GM23338 (cell line): ENCODE measurements around the gene HES4. TPM values are rescaled to one million over a fixed set of nuclear protein-coding genes. Genes with fewer than 3 reads are reported as not detected.
A peak's percentile ranks its signal among the peaks of the same experiment; 100 is the strongest.

Experiments
- ATAC-seq: fragments of 200-7000 bp; cut with Tn5 transposase; 3 replicates; pipeline ENCODE4 v1.9.1; 2020
- DNase-seq: peaks from one replicate; pipeline ENCODE4 v3.0.0-alpha.2; 2015; ENCODE audit warnings: low spot score
- H2AFZ ChIP-seq: fragments of 200-600 bp; sonication (generic); 2 replicates; pipeline ENCODE4 v1.8.0; 2016; ENCODE audit warnings: antibody characterized with exemption, mild to moderate bottlenecking, moderate library complexity
- H3F3A ChIP-seq: fragments of 200-600 bp; sonication (generic); replicated peaks from 2 replicates; pipeline ENCODE4 v1.8.0; 2017; ENCODE audit warnings: antibody characterized with exemption, mixed run types, low read depth
- H3K27ac ChIP-seq: fragments of 200-600 bp; sonication (generic); 2 replicates; pipeline ENCODE4 v1.6.1; 2016; ENCODE audit warnings: low read depth
- H3K27me3 ChIP-seq: fragments of 200-600 bp; sonication (generic); 2 replicates; pipeline ENCODE4 v1.8.0; 2016; ENCODE audit warnings: mild to moderate bottlenecking, mixed run types, moderate library complexity; ENCODE audit not compliant: insufficient read depth
- H3K36me3 ChIP-seq: fragments of 200-600 bp; sonication (generic); 2 replicates; pipeline ENCODE4 v1.8.0; 2016; ENCODE audit warnings: mild to moderate bottlenecking; ENCODE audit not compliant: insufficient read depth
- H3K4me1 ChIP-seq: fragments of 200-600 bp; sonication (generic); 2 replicates; pipeline ENCODE4 v1.8.0; 2016; ENCODE audit warnings: mild to moderate bottlenecking, moderate library complexity; ENCODE audit not compliant: insufficient read depth
- H3K4me2 ChIP-seq: fragments of 200-600 bp; sonication (generic); 2 replicates; pipeline ENCODE4 v1.7.1; 2017; ENCODE audit warnings: mixed run types
- H3K4me3 ChIP-seq: fragments of 200-600 bp; sonication (generic); 2 replicates; pipeline ENCODE4 v1.6.1; 2016; ENCODE audit warnings: mixed run types
- H3K79me2 ChIP-seq: fragments of 200-600 bp; sonication (generic); replicated peaks from 2 replicates; pipeline ENCODE4 v1.8.0; 2017; ENCODE audit warnings: mild to moderate bottlenecking; ENCODE audit not compliant: insufficient read depth
- H3K9me2 ChIP-seq: fragments of 200-600 bp; sonication (generic); 2 replicates; pipeline ENCODE4 v1.8.0; 2017; ENCODE audit not compliant: insufficient read depth
- H4K20me1 ChIP-seq: fragments of 200-600 bp; sonication (generic); replicated peaks from 2 replicates; pipeline ENCODE4 v1.8.0; 2017; ENCODE audit warnings: mild to moderate bottlenecking; ENCODE audit not compliant: insufficient read depth
- H3K27ac Mint-ChIP-seq: 2 replicates; pipeline ENCODE4 v1.8.0; 2020; ENCODE audit warnings: inconsistent platforms, mild to moderate bottlenecking, moderate library complexity, mixed read lengths
- H3K27me3 Mint-ChIP-seq: 3 replicates; pipeline ENCODE4 v1.8.0; 2022; ENCODE audit warnings: low read depth, mild to moderate bottlenecking, moderate library complexity, mixed read lengths, inconsistent platforms; ENCODE audit not compliant: insufficient read depth, poor library complexity
- H3K36me3 Mint-ChIP-seq: 3 replicates; pipeline ENCODE4 v1.8.0; 2021; ENCODE audit warnings: low read depth, mild to moderate bottlenecking, inconsistent platforms, moderate library complexity, mixed read lengths
- H3K4me1 Mint-ChIP-seq: 3 replicates; pipeline ENCODE4 v1.8.0; 2020; ENCODE audit warnings: mild to moderate bottlenecking, inconsistent platforms, mixed read lengths
- H3K4me3 Mint-ChIP-seq: 3 replicates; pipeline ENCODE4 v1.8.0; 2021; ENCODE audit warnings: moderate library complexity, mild to moderate bottlenecking, inconsistent platforms, mixed read lengths
- H3K9me3 Mint-ChIP-seq: 3 replicates; pipeline ENCODE4 v1.8.0; 2020; ENCODE audit warnings: moderate library complexity, mild to moderate bottlenecking, inconsistent platforms, mixed read lengths
- CREB1 ChIP-seq: fragments of 250-450 bp; sonication (Bioruptor Pico); IDR thresholded peaks from 2 replicates; pipeline ENCODE4 v1.5.0; 2020; ENCODE audit warnings: low read depth, mild to moderate bottlenecking, moderate library complexity
- CTCF ChIP-seq, 2 experiments: fragments of 200-600 bp in 1 of 2; sonication (generic) in 1 of 2; conservative IDR thresholded peaks; 2 replicates each; pipeline versions ENCODE4 v1.5.1 to v1.6.1; 2016 to 2017; ENCODE audit warnings: antibody characterized with exemption in 2 of 2, low read depth in 2 of 2, mild to moderate bottlenecking in 2 of 2, moderate library complexity in 1 of 2
- EZH2 ChIP-seq: fragments of 200-600 bp; sonication (generic); IDR thresholded peaks from one replicate; pipeline ENCODE4 v1.8.0; 2017; ENCODE audit warnings: antibody characterized with exemption, mild to moderate bottlenecking, low read depth; ENCODE audit not compliant: unreplicated experiment
- EZH2phosphoT487 ChIP-seq: fragments of 200-600 bp; sonication (generic); IDR thresholded peaks from one replicate; pipeline ENCODE4 v1.8.1; 2018; ENCODE audit warnings: antibody characterized with exemption; ENCODE audit not compliant: unreplicated experiment
- JUNB ChIP-seq: IDR thresholded peaks from one replicate; pipeline ENCODE4 v1.6.1; 2016; ENCODE audit warnings: antibody characterized with exemption; ENCODE audit not compliant: unreplicated experiment
- NANOG ChIP-seq: IDR thresholded peaks from 2 replicates; pipeline ENCODE4 v1.6.1; 2016; ENCODE audit warnings: antibody characterized with exemption, borderline replicate concordance
- POLR2AphosphoS5 ChIP-seq: IDR thresholded peaks from 2 replicates; pipeline ENCODE4 v1.6.1; 2016; ENCODE audit warnings: antibody characterized with exemption, low read depth
- REST ChIP-seq: IDR thresholded peaks from one replicate; pipeline ENCODE4 v1.6.1; 2018; ENCODE audit warnings: antibody characterized with exemption; ENCODE audit not compliant: unreplicated experiment
- STAT1 ChIP-seq: IDR thresholded peaks from one replicate; pipeline ENCODE4 v1.6.1; 2016; ENCODE audit warnings: antibody characterized with exemption; ENCODE audit not compliant: unreplicated experiment
- ZNF114 ChIP-seq: fragments of 250-450 bp; sonication (Bioruptor Pico); IDR thresholded peaks from 2 replicates; pipeline ENCODE4 v1.5.0; 2020; ENCODE audit warnings: mild to moderate bottlenecking, moderate library complexity
- ZNF331 ChIP-seq: fragments of 250-450 bp; sonication (Bioruptor Pico); IDR thresholded peaks from 2 replicates; pipeline ENCODE4 v1.5.0; 2020; ENCODE audit warnings: low read depth, mild to moderate bottlenecking, moderate library complexity
- ZNF462 ChIP-seq: fragments of 250-450 bp; sonication (Bioruptor Pico); IDR thresholded peaks from 2 replicates; pipeline ENCODE4 v1.5.0; 2020; ENCODE audit warnings: mild to moderate bottlenecking, moderate library complexity
- polyA plus RNA-seq: library from polyadenylated mRNA; unstranded; fragments of >200 nt; fragmentation: Nextera tagmentation; extraction: Ambion mirVana; gene quantifications from 2 replicates; pipeline ENCODE4 v1.2.1, GENCODE V29; 2016
- total RNA-seq: library from RNA; depleted of rRNA; stranded (reverse); fragments of >200 nt; shearing (Covaris generic); gene quantifications from 2 replicates; pipeline ENCODE4 v1.2.3, GENCODE V29; 2014
- TF ChIP-seq, protein P1 (sequence below): IDR thresholded peaks from 2 replicates; pipeline ENCODE4 v1.6.1; 2016; ENCODE audit warnings: antibody characterized with exemption

Gene HES4
- total and polyA plus RNA-seq, 2 experiments from 2014 or later, result 2.3 to 6.7 TPM

GRCh38 chr1:1033009-1033587 is 33.2 kb upstream of the HES4 start:
- peaks cover 5% of the 10 kb centered on the region; the same call in 1 of the 2 replicates for H3K4me1 ChIP-seq
- H2AFZ ChIP-seq, result no peak overlapping the region
- peaks cover 7% of the 10 kb centered on the region; the same call in 2 of the 3 replicates for H3K4me1 Mint-ChIP-seq
- no peak for TF ChIP-seq EZH2phosphoT487
- no peak for TF ChIP-seq STAT1
- TF ChIP-seq CREB1 (CRISPR knock-in tag), result peak; percentile 96
- TF ChIP-seq REST, result no peak
- no peak for TF ChIP-seq ZNF462 (CRISPR knock-in tag)
- TF ChIP-seq CTCF (conservative IDR thresholded peaks at IDR 0.05; ENCODE audit: low read depth in 2 of 2), result peak; percentile 60 to 77
- TF ChIP-seq, protein P1, sequence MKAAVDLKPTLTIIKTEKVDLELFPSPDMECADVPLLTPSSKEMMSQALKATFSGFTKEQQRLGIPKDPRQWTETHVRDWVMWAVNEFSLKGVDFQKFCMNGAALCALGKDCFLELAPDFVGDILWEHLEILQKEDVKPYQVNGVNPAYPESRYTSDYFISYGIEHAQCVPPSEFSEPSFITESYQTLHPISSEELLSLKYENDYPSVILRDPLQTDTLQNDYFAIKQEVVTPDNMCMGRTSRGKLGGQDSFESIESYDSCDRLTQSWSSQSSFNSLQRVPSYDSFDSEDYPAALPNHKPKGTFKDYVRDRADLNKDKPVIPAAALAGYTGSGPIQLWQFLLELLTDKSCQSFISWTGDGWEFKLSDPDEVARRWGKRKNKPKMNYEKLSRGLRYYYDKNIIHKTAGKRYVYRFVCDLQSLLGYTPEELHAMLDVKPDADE, result no peak
- no peak for TF ChIP-seq ZNF331 (CRISPR knock-in tag)
- TF ChIP-seq ZNF114, result no peak
- TF ChIP-seq NANOG, result no peak
- no peak for TF ChIP-seq EZH2
- TF ChIP-seq POLR2AphosphoS5, result no peak
- no peak for TF ChIP-seq JUNB
- H3K4me2 ChIP-seq, result peak overlapping the region; percentile 76
- H3K27ac Mint-ChIP-seq, result no peak overlapping the region
- no peaks in the 10 kb centered on the region for H3K9me2 ChIP-seq
- peaks cover 6% of the 10 kb centered on the region; the same call in 2 of the 3 replicates for H3K36me3 Mint-ChIP-seq
- ATAC-seq, result peak; percentile 74
- peak overlapping the region; percentile 54; the same call in 2 of the 3 replicates for H3K4me3 Mint-ChIP-seq
- H3K27me3 Mint-ChIP-seq, result peaks cover 38% of the 10 kb centered on the region
- no peaks in the 10 kb centered on the region for H3F3A ChIP-seq
- H3K27me3 ChIP-seq, result peaks cover 34% of the 10 kb centered on the region
- no peak overlapping the region for H3K27ac ChIP-seq
- H3K4me3 ChIP-seq, result peak overlapping the region; percentile 66
- no peaks in the 10 kb centered on the region; the same call in 2 of the 3 replicates for H3K9me3 Mint-ChIP-seq
- H3K36me3 ChIP-seq, result no peaks in the 10 kb centered on the region; the same call in 1 of the 2 replicates
- peaks cover 24% of the 10 kb centered on the region for H4K20me1 ChIP-seq
- peak; percentile 98 for DNase-seq
- H3K79me2 ChIP-seq, result no peaks in the 10 kb centered on the region
